Loucy (cell line): Measurements from ENCODE around the gene SPIN1.

Source experiments
- H2AFZ ChIP-seq: fragments of 200-600 bp; sonication (generic); 2 replicates; pipeline ENCODE4 v1.6.0; 2016; ENCODE audit warnings: antibody characterized with exemption, mild to moderate bottlenecking, low read length, moderate library complexity
- H3F3A ChIP-seq: fragments of 200-600 bp; 2 replicates; pipeline ENCODE4 v1.6.0; 2016; ENCODE audit warnings: antibody characterized with exemption, low read depth, mild to moderate bottlenecking
- H3K27me3 ChIP-seq: fragments of 200-600 bp; sonication (generic); 2 replicates; pipeline ENCODE4 v1.6.1; 2014; ENCODE audit warnings: low read length, mild to moderate bottlenecking; ENCODE audit not compliant: insufficient read depth, poor library complexity, severe bottlenecking
- H3K36me3 ChIP-seq: fragments of 200-600 bp; sonication (generic); 2 replicates; pipeline ENCODE4 v1.6.1; 2016; ENCODE audit warnings: low read length; ENCODE audit not compliant: insufficient read depth
- H3K4me1 ChIP-seq: fragments of 200-600 bp; sonication (generic); 2 replicates; pipeline ENCODE4 v1.5.1; 2014; ENCODE audit warnings: low read length, mild to moderate bottlenecking; ENCODE audit not compliant: insufficient read depth, poor library complexity, severe bottlenecking
- H3K4me2 ChIP-seq: fragments of 200-600 bp; sonication (generic); 2 replicates; pipeline ENCODE4 v1.6.0; 2014; ENCODE audit warnings: antibody characterized with exemption, low read length, low read depth, mild to moderate bottlenecking; ENCODE audit not compliant: poor library complexity, severe bottlenecking
- H3K4me3 ChIP-seq: fragments of 200-600 bp; sonication (generic); 2 replicates; pipeline ENCODE4 v1.5.1; 2014; ENCODE audit warnings: low read length, mild to moderate bottlenecking, mixed read lengths; ENCODE audit not compliant: poor library complexity, severe bottlenecking
- H3K79me2 ChIP-seq: fragments of 200-600 bp; sonication (generic); 2 replicates; pipeline ENCODE4 v1.6.1; 2014; ENCODE audit warnings: low read length; ENCODE audit not compliant: insufficient read depth
- H3K9ac ChIP-seq: fragments of 200-600 bp; sonication (generic); 2 replicates; pipeline ENCODE4 v1.6.0; 2014; ENCODE audit warnings: mild to moderate bottlenecking, low read depth, low read length, moderate library complexity; ENCODE audit not compliant: poor library complexity, severe bottlenecking
- H3K9me2 ChIP-seq: fragments of 200-600 bp; sonication (generic); replicated peaks from 2 replicates; pipeline ENCODE4 v1.6.1; 2016; ENCODE audit warnings: low read depth, low read length, mixed read lengths
- H3K9me3 ChIP-seq: fragments of 200-600 bp; sonication (generic); 2 replicates; pipeline ENCODE4 v1.6.1; 2014; ENCODE audit warnings: mild to moderate bottlenecking, antibody characterized with exemption, low read length, low read depth; ENCODE audit not compliant: insufficient read depth
- H4K20me1 ChIP-seq: fragments of 200-600 bp; sonication (generic); 2 replicates; pipeline ENCODE4 v1.6.0; 2014; ENCODE audit warnings: antibody characterized with exemption, low read length, mild to moderate bottlenecking; ENCODE audit not compliant: insufficient read depth, poor library complexity, severe bottlenecking
- CTCF ChIP-seq: fragments of 200-600 bp; sonication (generic); conservative IDR thresholded peaks from 2 replicates; pipeline ENCODE4 v1.5.1; 2014; ENCODE audit warnings: mild to moderate bottlenecking, antibody characterized with exemption, low read length
- EZH2phosphoT487 ChIP-seq: fragments of 200-600 bp; IDR thresholded peaks from 2 replicates; pipeline ENCODE4 v1.6.1; 2018; ENCODE audit warnings: antibody characterized with exemption, mild to moderate bottlenecking, moderate library complexity, borderline replicate concordance

SPIN1 gene

GRCh38 chr9:88462191-88462590 lies 73.9 kb downstream of the SPIN1 start:
- H3K36me3 ChIP-seq, result peaks cover 51% of the 10 kb centered on the region; the same call in 1 of the 2 replicates
- no peaks in the 10 kb centered on the region for H3K9me2 ChIP-seq
- H3K4me1 ChIP-seq, result no peaks in the 10 kb centered on the region
- peaks cover 46% of the 10 kb centered on the region for H3K79me2 ChIP-seq
- no peaks in the 10 kb centered on the region for H3F3A ChIP-seq
- H3K4me2 ChIP-seq, result no peak overlapping the region
- H2AFZ ChIP-seq, result no peak overlapping the region
- H3K4me3 ChIP-seq, result no peak overlapping the region
- TF ChIP-seq EZH2phosphoT487 (no peak), CTCF (no peak)
- no peaks in the 10 kb centered on the region for H3K27me3 ChIP-seq
- H3K9ac ChIP-seq, result no peak overlapping the region
- H3K9me3 ChIP-seq, result no peaks in the 10 kb centered on the region
- peaks cover 21% of the 10 kb centered on the region for H4K20me1 ChIP-seq

GRCh38 chr9:88464851-88465250 lies 76.6 kb downstream of the SPIN1 start:
- H3K79me2 ChIP-seq, result peaks cover 48% of the 10 kb centered on the region
- no peak overlapping the region for H2AFZ ChIP-seq
- H3K9ac ChIP-seq, result no peak overlapping the region
- no peak overlapping the region for H3K4me3 ChIP-seq
- H3K9me2 ChIP-seq, result no peaks in the 10 kb centered on the region
- H3K9me3 ChIP-seq, result no peaks in the 10 kb centered on the region
- H4K20me1 ChIP-seq, result peaks cover 18% of the 10 kb centered on the region
- H3K27me3 ChIP-seq, result no peaks in the 10 kb centered on the region
- H3K4me1 ChIP-seq, result no peaks in the 10 kb centered on the region
- H3K4me2 ChIP-seq, result no peak overlapping the region
- TF ChIP-seq EZH2phosphoT487, result no peak
- TF ChIP-seq CTCF, result no peak
- H3F3A ChIP-seq, result no peaks in the 10 kb centered on the region
- peaks cover 66% of the 10 kb centered on the region; the same call in 1 of the 2 replicates for H3K36me3 ChIP-seq

GRCh38 chr9:88468226-88468625 lies 80.0 kb downstream of the SPIN1 start:
- TF ChIP-seq EZH2phosphoT487, result no peak
- no peak for TF ChIP-seq CTCF
- Histone ChIP-seq H3K79me2 (peaks cover 39% of the 10 kb centered on the region), H3K4me3 (no peak overlapping the region), H3K9me2 (no peaks in the 10 kb centered on the region), H3F3A (no peaks in the 10 kb centered on the region), H3K9me3 (no peaks in the 10 kb centered on the region), H3K27me3 (no peaks in the 10 kb centered on the region), H4K20me1 (peaks cover 13% of the 10 kb centered on the region), H3K9ac (no peak overlapping the region), H3K36me3 (peaks cover 60% of the 10 kb centered on the region; the same call in 1 of the 2 replicates), H2AFZ (no peak overlapping the region), H3K4me1 (no peaks in the 10 kb centered on the region), H3K4me2 (no peak overlapping the region)
